GM23248 (cell line): ENCODE data around the gene PRSS36. TPM values are rescaled to one million over a fixed set of nuclear protein-coding genes. Genes with fewer than 3 reads are reported as not detected.
A peak's percentile ranks its signal among the peaks of the same experiment; 100 is the strongest.

Source experiments
- DNase-seq: peaks from one replicate; pipeline ENCODE4 v3.0.0-alpha.2; 2015
- H2AFZ ChIP-seq: fragments of 200-600 bp; sonication (generic); 2 replicates; pipeline ENCODE4 v1.6.1; 2016; ENCODE audit warnings: antibody characterized with exemption
- H3F3A ChIP-seq: fragments of 200-600 bp; sonication (generic); 2 replicates; pipeline ENCODE4 v1.6.1; 2016; ENCODE audit warnings: mild to moderate bottlenecking, antibody characterized with exemption, mixed run types; ENCODE audit not compliant: insufficient read depth
- H3K27ac ChIP-seq: fragments of 200-600 bp; sonication (generic); 2 replicates; pipeline ENCODE4 v1.5.1; 2016; ENCODE audit warnings: mild to moderate bottlenecking
- H3K27me3 ChIP-seq: fragments of 200-600 bp; sonication (generic); replicated peaks from 2 replicates; pipeline ENCODE4 v1.6.1; 2016; ENCODE audit warnings: mild to moderate bottlenecking; ENCODE audit not compliant: insufficient read depth
- H3K36me3 ChIP-seq: fragments of 200-600 bp; sonication (generic); 2 replicates; pipeline ENCODE4 v1.6.1; 2016; ENCODE audit warnings: low read depth, mild to moderate bottlenecking
- H3K4me1 ChIP-seq: fragments of 200-600 bp; sonication (generic); 2 replicates; pipeline ENCODE4 v1.6.1; 2016; ENCODE audit warnings: mild to moderate bottlenecking; ENCODE audit not compliant: insufficient read depth
- H3K4me2 ChIP-seq: fragments of 200-600 bp; sonication (generic); one replicate; pipeline ENCODE4 v1.6.1; 2016; ENCODE audit warnings: mild to moderate bottlenecking; ENCODE audit not compliant: unreplicated experiment
- H3K4me3 ChIP-seq: fragments of 200-600 bp; sonication (generic); 2 replicates; pipeline ENCODE4 v1.5.1; 2016; ENCODE audit warnings: mild to moderate bottlenecking
- H3K79me2 ChIP-seq: fragments of 200-600 bp; sonication (generic); 2 replicates; pipeline ENCODE4 v1.6.1; 2016; ENCODE audit warnings: mild to moderate bottlenecking; ENCODE audit not compliant: insufficient read depth
- H3K9ac ChIP-seq: fragments of 200-600 bp; sonication (generic); 2 replicates; pipeline ENCODE4 v1.6.1; 2016; ENCODE audit warnings: mild to moderate bottlenecking
- H3K9me2 ChIP-seq: fragments of 200-600 bp; sonication (generic); 2 replicates; pipeline ENCODE4 v1.6.1; 2016; ENCODE audit warnings: mixed run types, mild to moderate bottlenecking, moderate library complexity; ENCODE audit not compliant: insufficient read depth
- H3K9me3 ChIP-seq: fragments of 200-600 bp; sonication (generic); one replicate; pipeline ENCODE4 v1.6.1; 2017; ENCODE audit warnings: low read depth
- H4K20me1 ChIP-seq: fragments of 200-600 bp; sonication (generic); 2 replicates; pipeline ENCODE4 v1.6.0; 2016; ENCODE audit not compliant: insufficient read depth
- EZH2 ChIP-seq: fragments of 200-600 bp; sonication (generic); IDR thresholded peaks from 2 replicates; pipeline ENCODE4 v1.6.1; 2018; ENCODE audit warnings: antibody characterized with exemption, mild to moderate bottlenecking; ENCODE audit not compliant: insufficient read depth, poor library complexity, severe bottlenecking
- EZH2phosphoT487 ChIP-seq: fragments of 200-600 bp; sonication (generic); IDR thresholded peaks from 2 replicates; pipeline ENCODE4 v1.6.1; 2018; ENCODE audit warnings: antibody characterized with exemption, moderate library complexity, mild to moderate bottlenecking, low read depth; ENCODE audit not compliant: insufficient read depth
- WGBS, 2 experiments: methylation state at CpG; one replicate each; pipeline ENCODE4 v1.1.6; 2015 to 2017; ENCODE audit warnings: low lambda C conversion rate in 2 of 2, low coverage in 1 of 2; ENCODE audit errors: missing lambda C conversion rate in 2 of 2; 5-methylcytosine and 5-hydroxymethylcytosine counted together
- in situ Hi-C: fragments of 300-500 bp; cut with MboI; formaldehyde crosslinking; loops from 2 replicates; pipeline ENCODE4 v1.15.0; 2020
- polyA plus RNA-seq: library from polyadenylated mRNA; unstranded; fragments of >200 nt; fragmentation: Nextera tagmentation; extraction: Ambion mirVana; gene quantifications from 2 replicates; pipeline ENCODE4 v1.2.1, GENCODE V29; 2016
- total RNA-seq: library from RNA; depleted of rRNA; stranded (reverse); fragments of >200 nt; shearing (Covaris generic); gene quantifications from 2 replicates; pipeline ENCODE4 v1.2.3, GENCODE V29; 2014

Gene PRSS36
- total and polyA plus RNA-seq, 2 experiments from 2014 or later: 2.2 TPM; not detected in 1

DNA sequence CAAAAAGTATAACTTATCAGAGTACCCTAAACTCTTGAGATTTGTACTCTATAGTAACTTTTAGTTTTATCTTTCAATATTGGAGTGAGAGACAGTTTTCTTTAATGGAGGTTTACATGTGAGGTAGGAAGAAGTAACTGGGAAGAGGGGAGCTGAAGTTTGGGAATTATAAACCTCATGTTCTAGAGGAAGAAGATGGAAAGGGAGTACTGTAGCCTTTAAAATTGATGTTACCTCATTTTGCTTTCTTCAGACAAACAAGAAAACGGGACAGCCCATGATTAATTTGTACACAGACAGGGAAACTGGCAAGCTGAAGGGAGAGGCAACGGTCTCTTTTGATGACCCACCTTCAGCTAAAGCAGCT is 39.5 kb upstream of the PRSS36 start:
- Histone ChIP-seq H3K9me3 (no peaks in the 10 kb centered on the region), H3K9ac (no peak overlapping the region), H3K4me1 (no peaks in the 10 kb centered on the region), H3K9me2 (no peaks in the 10 kb centered on the region), H2AFZ (no peak overlapping the region), H3K27ac (0 out of 2 replicates have a peak overlapping the region, but pooled peaks have one; percentile 0), H4K20me1 (peaks cover 19% of the 10 kb centered on the region), H3K4me2 (no peak overlapping the region), H3K79me2 (peaks cover 97% of the 10 kb centered on the region), H3K36me3 (peaks cover 100% of the 10 kb centered on the region), H3K4me3 (no peak overlapping the region), H3K27me3 (no peaks in the 10 kb centered on the region), H3F3A (peaks cover 93% of the 10 kb centered on the region)
- no peak for DNase-seq
- in situ Hi-C loops: no loop called here
- 54 to 62% methylated on average over 2 of the region's 2 CpGs for WGBS, 2 experiments
- TF ChIP-seq EZH2phosphoT487 (no peak), EZH2 (no peak)

- 0 out of 2 replicates have a peak, but pooled peaks cover 4% of the 10 kb centered on the region for H3K4me1 ChIP-seq
- no peak for DNase-seq
- H3K4me2 ChIP-seq: no peak overlapping the region
- H3K27me3 ChIP-seq: no peaks in the 10 kb centered on the region
- H3K27ac ChIP-seq: 0 out of 2 replicates have a peak overlapping the region, but pooled peaks have one; percentile 0
- no peak overlapping the region for H3K4me3 ChIP-seq
- WGBS, 2 experiments: 81 to 86% methylated on average over 3 of the region's 3 CpGs
- H3K79me2 ChIP-seq: peaks cover 97% of the 10 kb centered on the region
- H3K36me3 ChIP-seq: peaks cover 98% of the 10 kb centered on the region
- peak overlapping the region; percentile 7; the same call in 1 of the 2 replicates for H3K9ac ChIP-seq
- no peak for TF ChIP-seq EZH2
- TF ChIP-seq EZH2phosphoT487: no peak
- no peaks in the 10 kb centered on the region for H3K9me2 ChIP-seq
- peaks cover 87% of the 10 kb centered on the region for H3F3A ChIP-seq
- H3K9me3 ChIP-seq: no peaks in the 10 kb centered on the region
- no peak overlapping the region for H2AFZ ChIP-seq
- in situ Hi-C loops: no loop called here
- peaks cover 22% of the 10 kb centered on the region for H4K20me1 ChIP-seq
Observed at GRCh38 chr16:31188450-31189411, 38.9 kb upstream of the PRSS36 start.

- peaks cover 97% of the 10 kb centered on the region for H3K79me2 ChIP-seq
- in situ Hi-C loops: no loop called here
Observed at GRCh38 chr16:31187808-31188189, 37.9 kb upstream of the PRSS36 start.

DNA sequence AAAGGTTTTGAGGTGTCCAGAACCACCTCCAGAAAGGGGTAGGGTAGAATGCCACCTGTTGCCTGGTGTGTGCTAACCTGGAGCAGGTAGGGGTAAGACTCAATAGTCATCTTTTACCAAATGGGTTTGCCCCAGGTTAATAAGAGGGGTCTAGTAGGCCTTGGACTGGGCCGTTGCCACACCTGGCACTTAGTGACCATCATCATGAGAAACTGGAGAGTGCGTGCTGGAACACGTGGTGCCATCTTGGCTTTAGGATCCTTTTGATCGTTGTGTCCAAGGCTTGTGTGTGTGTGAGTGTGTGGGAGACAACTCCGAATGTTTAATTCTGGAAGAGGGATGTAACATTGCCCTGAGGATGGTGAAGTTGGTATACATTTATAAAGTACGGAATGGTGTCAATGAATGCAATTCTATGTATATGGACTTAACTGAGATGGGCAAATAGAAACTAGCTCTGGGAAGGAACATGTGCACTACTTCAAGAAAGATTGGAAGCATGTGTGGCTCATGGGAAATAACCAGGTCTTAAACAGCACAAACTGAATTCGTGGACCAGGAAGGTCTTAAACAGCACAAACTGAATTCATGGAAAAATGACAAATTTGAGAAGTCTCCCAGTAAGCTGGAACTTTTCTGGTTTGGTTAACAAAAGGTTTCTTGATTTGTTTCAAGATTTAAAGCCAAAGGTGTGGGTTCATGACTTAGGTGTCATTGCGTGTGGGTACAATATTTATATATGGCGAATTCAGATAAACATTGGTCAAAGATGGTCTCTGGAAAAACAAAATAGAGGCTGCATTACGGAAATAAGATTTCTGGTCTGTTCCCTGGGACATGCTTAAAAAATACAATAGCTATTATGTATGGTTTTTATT is 37.3 kb upstream of the PRSS36 start:
- peaks cover 98% of the 10 kb centered on the region for H3K36me3 ChIP-seq
- no peak overlapping the region for H3K4me3 ChIP-seq
- H3F3A ChIP-seq: peaks cover 84% of the 10 kb centered on the region
- 61 to 65% methylated on average over 10 of the region's 10 CpGs for WGBS, 2 experiments
- no peaks in the 10 kb centered on the region for H3K9me2 ChIP-seq
- peaks cover 18% of the 10 kb centered on the region for H3K4me1 ChIP-seq
- no peaks in the 10 kb centered on the region for H3K27me3 ChIP-seq
- peak overlapping the region; percentile 7; the same call in 1 of the 2 replicates for H3K9ac ChIP-seq
- TF ChIP-seq EZH2phosphoT487 (no peak), EZH2 (no peak)
- H3K79me2 ChIP-seq: peaks cover 99% of the 10 kb centered on the region
- in situ Hi-C loops: no loop called here
- H3K4me2 ChIP-seq: no peak overlapping the region
- H4K20me1 ChIP-seq: peaks cover 38% of the 10 kb centered on the region
- DNase-seq: no peak
- no peak overlapping the region for H2AFZ ChIP-seq
- no peak overlapping the region for H3K27ac ChIP-seq
- no peaks in the 10 kb centered on the region for H3K9me3 ChIP-seq

More at GRCh38 chr16:31187808-31188189, 37.9 kb upstream of the PRSS36 start:
- Histone ChIP-seq H2AFZ (no peak overlapping the region), H3K9me2 (no peaks in the 10 kb centered on the region), H3K9ac (0 out of 2 replicates have a peak overlapping the region, but pooled peaks have one; percentile 7), H3F3A (peaks cover 85% of the 10 kb centered on the region), H3K27me3 (no peaks in the 10 kb centered on the region), H3K4me1 (peaks cover 13% of the 10 kb centered on the region), H3K4me2 (no peak overlapping the region), H4K20me1 (peaks cover 32% of the 10 kb centered on the region), H3K36me3 (peaks cover 98% of the 10 kb centered on the region), H3K9me3 (no peaks in the 10 kb centered on the region), H3K27ac (no peak overlapping the region), H3K4me3 (no peak overlapping the region)
- DNase-seq: no peak
- TF ChIP-seq EZH2phosphoT487: no peak
- no peak for TF ChIP-seq EZH2
- WGBS, 2 experiments: 81 to 84% methylated on average over 8 of the region's 8 CpGs
